ENCODE data around the gene ZNRF3.

- TF ChIP-seq CTCF (IDR thresholded peaks at IDR 0.05; ENCODE audit: insufficient read depth, low read length, poor library complexity, severe bottlenecking) (no peak), EZH2phosphoT487 (conservative IDR thresholded peaks at IDR 0.05; ENCODE audit: low read length) (no peak)
These were observed 219.7 kb downstream of the ZNRF3 start for GRCh38 chr22:29103121-29103520.

Measured in SU-DHL-6 (cell line).